HCT116 (cell line): ENCODE measurements around the gene FAM163B.

Experiments
- CTCF ChIP-seq, 3 experiments: fragments of 200-600 bp in 1 of 3; sonication (generic) in 1 of 3; IDR thresholded peaks in 2 of 3; conservative IDR thresholded peaks in 1 of 3; 2 replicates each; pipeline ENCODE4 v1.5.1; 2012 to 2017; ENCODE audit warnings: low read depth in 2 of 3, low read length in 2 of 3, antibody characterized with exemption in 1 of 3, borderline replicate concordance in 1 of 3, control low read depth in 1 of 3, mild to moderate bottlenecking in 1 of 3, mixed read lengths in 1 of 3, mixed run types in 1 of 3, moderate library complexity in 1 of 3; ENCODE audit not compliant: insufficient read depth in 1 of 3
- YY1 ChIP-seq: IDR thresholded peaks from 2 replicates; pipeline ENCODE4 v1.6.1; 2011; ENCODE audit warnings: low read length, low read depth, moderate library complexity, mild to moderate bottlenecking; ENCODE audit not compliant: insufficient replicate concordance; ENCODE audit errors: extremely low read depth
- ZNF274 ChIP-seq: fragments of 200-500 bp; sonication (Bioruptor generic); IDR thresholded peaks from 2 replicates; pipeline ENCODE4 v1.6.1; 2014; ENCODE audit warnings: mild to moderate bottlenecking, low read depth, low read length, inconsistent platforms

DNA sequence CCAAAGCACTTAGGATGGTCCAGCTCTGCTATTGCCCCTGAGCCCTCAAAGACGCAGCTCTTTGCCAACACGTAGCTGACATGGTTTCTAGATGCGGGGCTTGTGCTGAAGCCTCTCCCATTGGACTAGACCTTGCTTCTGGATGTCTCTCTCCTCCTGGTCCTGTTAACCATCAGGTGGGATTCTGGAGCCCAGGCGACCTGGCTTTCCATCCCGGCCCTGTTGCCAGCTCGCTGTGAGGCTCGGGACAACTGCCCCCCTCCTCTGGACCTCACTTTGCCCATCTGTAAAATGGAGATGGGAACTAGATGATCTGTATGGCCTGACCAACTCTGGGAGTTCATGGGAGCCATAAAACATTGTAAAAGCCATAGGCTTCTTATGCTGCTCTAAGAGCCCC is 31.0 kb upstream of the FAM163B start:
- no peak for TF ChIP-seq YY1
- TF ChIP-seq CTCF (IDR thresholded peaks at IDR 0.05 in 2 of 3, conservative IDR thresholded peaks at IDR 0.05 in 1 of 3; ENCODE audit: borderline replicate concordance in 1 of 3, insufficient read depth in 1 of 3, low read depth in 2 of 3, low read length in 2 of 3) = no peak
- TF ChIP-seq ZNF274 = no peak
